OCI-LY1 (cell line): ENCODE data around the gene KLK2.

Experiments
- H2AFZ ChIP-seq: fragments of 200-600 bp; sonication (generic), shearing (Covaris generic); 2 replicates; pipeline ENCODE4 v1.6.0; 2014; ENCODE audit warnings: antibody characterized with exemption, mild to moderate bottlenecking, low read length
- H3F3A ChIP-seq: fragments of 200-600 bp; sonication (generic), shearing (Covaris generic); 2 replicates; pipeline ENCODE4 v1.6.0; 2014; ENCODE audit warnings: mild to moderate bottlenecking, antibody characterized with exemption, low read length, moderate library complexity; ENCODE audit not compliant: insufficient read depth
- H3K27ac ChIP-seq: fragments of 200-600 bp; sonication (generic); 2 replicates; pipeline ENCODE4 v1.5.1; 2014; ENCODE audit warnings: low read length, mixed run types, mild to moderate bottlenecking, low read depth; ENCODE audit not compliant: poor library complexity, severe bottlenecking
- H3K27me3 ChIP-seq: fragments of 200-600 bp; sonication (generic); 2 replicates; pipeline ENCODE4 v1.6.0; 2014; ENCODE audit warnings: antibody characterized with exemption, mild to moderate bottlenecking, low read length, moderate library complexity; ENCODE audit not compliant: insufficient read depth
- H3K36me3 ChIP-seq: fragments of 200-600 bp; sonication (generic); 2 replicates; pipeline ENCODE4 v1.6.1; 2014; ENCODE audit warnings: mild to moderate bottlenecking, antibody characterized with exemption, low read length, moderate library complexity, mixed read lengths; ENCODE audit not compliant: insufficient read depth
- H3K4me1 ChIP-seq: fragments of 200-600 bp; sonication (generic); 2 replicates; pipeline ENCODE4 v1.5.1; 2014; ENCODE audit warnings: mild to moderate bottlenecking, low read length, moderate library complexity; ENCODE audit not compliant: insufficient read depth, severe bottlenecking
- H3K4me2 ChIP-seq: fragments of 200-600 bp; sonication (generic), shearing (Covaris generic); 2 replicates; pipeline ENCODE4 v1.6.1; 2014; ENCODE audit warnings: low read length
- H3K4me3 ChIP-seq: fragments of 200-600 bp; sonication (generic); 2 replicates; pipeline ENCODE4 v1.5.1; 2014; ENCODE audit warnings: low read length, low read depth, mild to moderate bottlenecking, mixed read lengths; ENCODE audit not compliant: poor library complexity, severe bottlenecking
- H3K79me2 ChIP-seq: fragments of 200-600 bp; shearing (Covaris generic); 2 replicates; pipeline ENCODE4 v1.6.1; 2016; ENCODE audit warnings: mixed run types, low read length, mixed read lengths; ENCODE audit not compliant: insufficient read depth
- H3K9ac ChIP-seq: fragments of 200-600 bp; sonication (generic), shearing (Covaris generic); 2 replicates; pipeline ENCODE4 v1.6.1; 2014; ENCODE audit warnings: mild to moderate bottlenecking, low read length, mixed read lengths
- H3K9me2 ChIP-seq: fragments of 200-600 bp; sonication (generic), shearing (Covaris generic); 2 replicates; pipeline ENCODE4 v1.6.1; 2014; ENCODE audit warnings: low read depth, mild to moderate bottlenecking, low read length, mixed read lengths
- H3K9me3 ChIP-seq: fragments of 200-600 bp; shearing (Covaris generic); 2 replicates; pipeline ENCODE4 v1.6.1; 2014; ENCODE audit warnings: low read length, mixed read lengths
- H4K20me1 ChIP-seq: fragments of 200-600 bp; sonication (generic), shearing (Covaris generic); 2 replicates; pipeline ENCODE4 v1.6.0; 2016; ENCODE audit warnings: mild to moderate bottlenecking, low read length; ENCODE audit not compliant: insufficient read depth
- EZH2 ChIP-seq: fragments of 200-600 bp; sonication (generic), shearing (Covaris generic); IDR thresholded peaks from 2 replicates; pipeline ENCODE4 v1.8.0; 2017; ENCODE audit warnings: borderline replicate concordance, mixed run types, mild to moderate bottlenecking, antibody characterized with exemption, low read length, moderate library complexity, mixed read lengths
- TF ChIP-seq, protein P1 (sequence below): fragments of 200-600 bp; sonication (generic), shearing (Covaris generic); IDR thresholded peaks from 2 replicates; pipeline ENCODE4 v1.5.1; 2017; ENCODE audit warnings: mild to moderate bottlenecking, antibody characterized with exemption, low read length, moderate library complexity, mixed read lengths

The KLK2 gene

GRCh38 chr19:50844296-50844935 is 28.8 kb upstream of the KLK2 start:
- TF ChIP-seq, protein P1, sequence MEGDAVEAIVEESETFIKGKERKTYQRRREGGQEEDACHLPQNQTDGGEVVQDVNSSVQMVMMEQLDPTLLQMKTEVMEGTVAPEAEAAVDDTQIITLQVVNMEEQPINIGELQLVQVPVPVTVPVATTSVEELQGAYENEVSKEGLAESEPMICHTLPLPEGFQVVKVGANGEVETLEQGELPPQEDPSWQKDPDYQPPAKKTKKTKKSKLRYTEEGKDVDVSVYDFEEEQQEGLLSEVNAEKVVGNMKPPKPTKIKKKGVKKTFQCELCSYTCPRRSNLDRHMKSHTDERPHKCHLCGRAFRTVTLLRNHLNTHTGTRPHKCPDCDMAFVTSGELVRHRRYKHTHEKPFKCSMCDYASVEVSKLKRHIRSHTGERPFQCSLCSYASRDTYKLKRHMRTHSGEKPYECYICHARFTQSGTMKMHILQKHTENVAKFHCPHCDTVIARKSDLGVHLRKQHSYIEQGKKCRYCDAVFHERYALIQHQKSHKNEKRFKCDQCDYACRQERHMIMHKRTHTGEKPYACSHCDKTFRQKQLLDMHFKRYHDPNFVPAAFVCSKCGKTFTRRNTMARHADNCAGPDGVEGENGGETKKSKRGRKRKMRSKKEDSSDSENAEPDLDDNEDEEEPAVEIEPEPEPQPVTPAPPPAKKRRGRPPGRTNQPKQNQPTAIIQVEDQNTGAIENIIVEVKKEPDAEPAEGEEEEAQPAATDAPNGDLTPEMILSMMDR, result no peak
- TF ChIP-seq EZH2, result no peak
- H3K4me3 ChIP-seq, result no peak overlapping the region
- no peaks in the 10 kb centered on the region for H3K9me2 ChIP-seq
- no peak overlapping the region for H3K27ac ChIP-seq
- no peaks in the 10 kb centered on the region for H3K36me3 ChIP-seq
- H4K20me1 ChIP-seq, result no peaks in the 10 kb centered on the region
- H2AFZ ChIP-seq, result no peak overlapping the region
- no peaks in the 10 kb centered on the region; the same call in 1 of the 2 replicates for H3K27me3 ChIP-seq
- H3K4me1 ChIP-seq, result no peaks in the 10 kb centered on the region
- H3K9ac ChIP-seq, result no peak overlapping the region
- no peaks in the 10 kb centered on the region for H3F3A ChIP-seq
- H3K79me2 ChIP-seq, result no peaks in the 10 kb centered on the region
- no peak overlapping the region for H3K4me2 ChIP-seq
- no peaks in the 10 kb centered on the region for H3K9me3 ChIP-seq

GRCh38 chr19:50850738-50851137 is 22.5 kb upstream of the KLK2 start:
- no peak overlapping the region for H2AFZ ChIP-seq

DNA sequence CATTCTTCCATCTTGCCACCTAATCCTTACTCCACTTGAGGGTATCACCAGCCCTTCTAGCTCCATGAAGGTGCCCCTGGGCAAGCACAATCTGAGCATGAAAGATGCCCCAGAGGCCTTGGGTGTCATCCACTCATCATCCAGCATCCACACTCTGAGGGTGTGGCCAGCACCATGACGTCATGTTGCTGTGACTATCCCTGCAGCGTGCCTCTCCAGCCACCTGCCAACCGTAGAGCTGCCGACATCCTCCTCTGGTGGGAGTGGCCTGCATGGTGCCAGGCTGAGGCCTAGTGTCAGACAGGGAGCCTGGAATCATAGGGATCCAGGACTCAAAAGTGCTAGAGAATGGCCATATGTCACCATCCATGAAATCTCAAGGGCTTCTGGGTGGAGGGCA is 21.6 kb upstream of the KLK2 start:
- TF ChIP-seq, protein P1, result no peak
- no peak for TF ChIP-seq EZH2
- H4K20me1 ChIP-seq, result no peaks in the 10 kb centered on the region
- H3K9ac ChIP-seq, result no peak overlapping the region
- H3K27ac ChIP-seq, result no peak overlapping the region
- H3K4me3 ChIP-seq, result no peak overlapping the region
- H3K79me2 ChIP-seq, result no peaks in the 10 kb centered on the region
- no peaks in the 10 kb centered on the region for H3F3A ChIP-seq
- H3K4me2 ChIP-seq, result no peak overlapping the region
- no peaks in the 10 kb centered on the region for H3K9me3 ChIP-seq
- no peak overlapping the region for H2AFZ ChIP-seq
- no peaks in the 10 kb centered on the region for H3K4me1 ChIP-seq
- H3K9me2 ChIP-seq, result no peaks in the 10 kb centered on the region
- H3K36me3 ChIP-seq, result no peaks in the 10 kb centered on the region
- H3K27me3 ChIP-seq, result peaks cover 3% of the 10 kb centered on the region; the same call in 1 of the 2 replicates

More at GRCh38 chr19:50850738-50851137, 22.5 kb upstream of the KLK2 start:
- no peak overlapping the region for H3K9ac ChIP-seq
- no peaks in the 10 kb centered on the region for H3K36me3 ChIP-seq
- H3K79me2 ChIP-seq, result no peaks in the 10 kb centered on the region
- H3K9me2 ChIP-seq, result no peaks in the 10 kb centered on the region
- no peak overlapping the region for H3K4me2 ChIP-seq
- H4K20me1 ChIP-seq, result no peaks in the 10 kb centered on the region
- no peaks in the 10 kb centered on the region for H3F3A ChIP-seq
- H3K9me3 ChIP-seq, result no peaks in the 10 kb centered on the region
- no peak overlapping the region for H3K27ac ChIP-seq
- no peak overlapping the region for H3K4me3 ChIP-seq
- peaks cover 3% of the 10 kb centered on the region; the same call in 1 of the 2 replicates for H3K27me3 ChIP-seq
- no peaks in the 10 kb centered on the region for H3K4me1 ChIP-seq
- TF ChIP-seq, protein P1, result no peak
- TF ChIP-seq EZH2, result no peak
